Keratinocyte (primary cell): ENCODE results near the gene MARK1. TPM values are rescaled to one million over a fixed set of nuclear protein-coding genes. Genes with fewer than 3 reads are reported as not detected.
"Not testable (repeated sequence)": the region's sequence is repeated elsewhere in the genome, so short reads cannot be mapped to it uniquely, and the experiment has no call there.

ENCODE experiments used
- DNase-seq: peaks from one replicate; pipeline ENCODE4 v3.0.0-alpha.2; 2011; ENCODE audit warnings: low read depth, missing footprints, low spot score
- FAIRE-seq: peaks from 2 replicates; lab custom pipeline; 2011; peaks lifted over from hg19 to GRCh38; lab: Jason Lieb, UNC
- H2AFZ ChIP-seq: 2 replicates; pipeline ENCODE4 v1.6.0; 2012; ENCODE audit warnings: low read length, control low read depth, inconsistent platforms; ENCODE audit not compliant: control insufficient read depth
- H3K27ac ChIP-seq: 2 replicates; pipeline ENCODE4 v1.5.1; 2011; ENCODE audit warnings: low read length; ENCODE audit not compliant: control insufficient read depth, insufficient read depth
- H3K27me3 ChIP-seq: 3 replicates; pipeline ENCODE4 v1.6.0; 2011; ENCODE audit warnings: low read length; ENCODE audit not compliant: control insufficient read depth, insufficient read depth; ENCODE audit errors: extremely low read depth
- H3K36me3 ChIP-seq, 2 experiments: 2 replicates in 1 of 2; 3 replicates in 1 of 2; pipeline ENCODE4 v1.5.1; 2011; ENCODE audit warnings: low read length in 2 of 2, mild to moderate bottlenecking in 1 of 2; ENCODE audit not compliant: control insufficient read depth in 2 of 2, insufficient read depth in 2 of 2; ENCODE audit errors: extremely low read depth in 1 of 2
- H3K4me1 ChIP-seq: 3 replicates; pipeline ENCODE4 v1.5.1; 2011; ENCODE audit warnings: low read length; ENCODE audit not compliant: control insufficient read depth, insufficient read depth; ENCODE audit errors: extremely low read depth
- H3K4me2 ChIP-seq: 3 replicates; pipeline ENCODE4 v1.6.0; 2011; ENCODE audit warnings: low read depth, low read length; ENCODE audit not compliant: control insufficient read depth, insufficient read depth; ENCODE audit errors: extremely low read depth
- H3K4me3 ChIP-seq, 3 experiments: fragments of 200-600 bp in 1 of 3; sonication (generic) in 1 of 3; 2 replicates in 2 of 3; 3 replicates in 1 of 3; pipeline ENCODE4 v1.5.1; 2011 to 2016; ENCODE audit warnings: low read length in 3 of 3, mild to moderate bottlenecking in 3 of 3, control low read depth in 2 of 3, inconsistent platforms in 1 of 3, low read depth in 1 of 3, mixed read lengths in 1 of 3, mixed run types in 1 of 3, moderate library complexity in 1 of 3; ENCODE audit not compliant: control insufficient read depth in 2 of 3, insufficient read depth in 2 of 3; ENCODE audit errors: extremely low read depth in 1 of 3
- H3K79me2 ChIP-seq: 2 replicates; pipeline ENCODE4 v1.6.0; 2012; ENCODE audit warnings: low read length; ENCODE audit not compliant: control insufficient read depth, insufficient read depth
- H3K9ac ChIP-seq: 3 replicates; pipeline ENCODE4 v1.6.0; 2011; ENCODE audit warnings: low read length; ENCODE audit not compliant: control insufficient read depth, insufficient read depth; ENCODE audit errors: extremely low read depth
- H3K9me1 ChIP-seq: 3 replicates; pipeline ENCODE4 v1.6.0; 2011; ENCODE audit warnings: low read length; ENCODE audit not compliant: control insufficient read depth, insufficient read depth; ENCODE audit errors: extremely low read depth
- H3K9me3 ChIP-seq: 2 replicates; pipeline ENCODE4 v1.5.1; 2012; ENCODE audit warnings: low read depth, low read length; ENCODE audit not compliant: control insufficient read depth
- H4K20me1 ChIP-seq: 3 replicates; pipeline ENCODE4 v1.6.0; 2011; ENCODE audit warnings: low read length; ENCODE audit not compliant: control insufficient read depth, insufficient read depth; ENCODE audit errors: extremely low read depth
- EZH2 ChIP-seq: IDR thresholded peaks from one replicate; pipeline ENCODE4 v1.6.1; 2012; ENCODE audit warnings: inconsistent platforms, mild to moderate bottlenecking, low read length, moderate library complexity
- dilution Hi-C: fragments of 300-500 bp; cut with MboI; formaldehyde crosslinking; loops from one replicate; pipeline ENCODE4 v1.7.0; 2020; ENCODE audit warnings: low sequenced_read_pairs; ENCODE audit not compliant: extremely low pct_ligation_motif_present
- polyA plus RNA-seq, 5 experiments: library from polyadenylated mRNA; depleted of rRNA in 3 of 5; stranded (reverse) in 3 of 5; stranded (forward) in 1 of 5; unstranded in 1 of 5; fragments of >200 nt; gene quantifications; 1 replicate in 1 of 5; 2 replicates in 3 of 5; 3 replicates in 1 of 5; pipeline versions ENCODE4 v1.2.1 to v1.2.3, GENCODE V29; 2011 to 2012; ENCODE audit warnings: missing spikeins in 2 of 5, low read depth in 1 of 5, low replicate concordance in 1 of 5
- TF ChIP-seq, protein P1 (sequence below), 3 experiments: IDR thresholded peaks in 1 of 3; conservative IDR thresholded peaks in 1 of 3; optimal IDR thresholded peaks in 1 of 3; 2 replicates in 2 of 3; 3 replicates in 1 of 3; pipeline versions ENCODE3 to v1.5.1; 2011; ENCODE audit warnings: low read length in 3 of 3, mild to moderate bottlenecking in 3 of 3, moderate library complexity in 2 of 3, control low read depth in 1 of 3, inconsistent platforms in 1 of 3; ENCODE audit not compliant: insufficient read depth in 2 of 3; ENCODE audit errors: extremely low read depth in 1 of 3

The MARK1 gene
- polyA plus RNA-seq, 1 donor (not counting 4 experiments of a cell fraction or from before 2014, with no cell fraction given) = 8.4 TPM

DNA sequence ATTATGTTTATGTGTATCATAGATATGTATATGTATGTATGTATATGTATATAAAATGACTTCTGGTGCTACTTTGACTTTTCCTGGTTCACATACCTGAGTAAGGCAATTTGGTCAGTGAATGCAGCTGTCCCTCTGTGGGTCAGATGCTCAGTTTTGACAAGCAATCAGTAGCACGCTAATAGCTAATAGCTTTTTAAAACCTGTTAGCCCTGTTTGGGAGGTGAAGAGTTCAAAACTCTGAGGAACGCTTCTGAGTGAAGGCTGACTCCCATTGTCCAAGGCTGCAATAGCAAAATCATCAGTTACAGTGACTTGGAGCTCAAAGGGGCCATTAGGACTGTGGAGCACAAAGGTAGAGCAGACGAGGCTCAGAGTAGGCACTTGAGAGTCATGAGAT, 67.2 kb downstream of the MARK1 start:
- H3K79me2 ChIP-seq = no peaks in the 10 kb centered on the region
- H4K20me1 ChIP-seq = no peaks in the 10 kb centered on the region
- TF ChIP-seq, protein P1, sequence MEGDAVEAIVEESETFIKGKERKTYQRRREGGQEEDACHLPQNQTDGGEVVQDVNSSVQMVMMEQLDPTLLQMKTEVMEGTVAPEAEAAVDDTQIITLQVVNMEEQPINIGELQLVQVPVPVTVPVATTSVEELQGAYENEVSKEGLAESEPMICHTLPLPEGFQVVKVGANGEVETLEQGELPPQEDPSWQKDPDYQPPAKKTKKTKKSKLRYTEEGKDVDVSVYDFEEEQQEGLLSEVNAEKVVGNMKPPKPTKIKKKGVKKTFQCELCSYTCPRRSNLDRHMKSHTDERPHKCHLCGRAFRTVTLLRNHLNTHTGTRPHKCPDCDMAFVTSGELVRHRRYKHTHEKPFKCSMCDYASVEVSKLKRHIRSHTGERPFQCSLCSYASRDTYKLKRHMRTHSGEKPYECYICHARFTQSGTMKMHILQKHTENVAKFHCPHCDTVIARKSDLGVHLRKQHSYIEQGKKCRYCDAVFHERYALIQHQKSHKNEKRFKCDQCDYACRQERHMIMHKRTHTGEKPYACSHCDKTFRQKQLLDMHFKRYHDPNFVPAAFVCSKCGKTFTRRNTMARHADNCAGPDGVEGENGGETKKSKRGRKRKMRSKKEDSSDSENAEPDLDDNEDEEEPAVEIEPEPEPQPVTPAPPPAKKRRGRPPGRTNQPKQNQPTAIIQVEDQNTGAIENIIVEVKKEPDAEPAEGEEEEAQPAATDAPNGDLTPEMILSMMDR (optimal IDR thresholded peaks at IDR 0.05 in 1 of 3, IDR thresholded peaks at IDR 0.05 in 1 of 3, conservative IDR thresholded peaks at IDR 0.05 in 1 of 3; ENCODE audit: extremely low read depth in 1 of 3, insufficient read depth in 2 of 3, low read length in 3 of 3) = no peak
- TF ChIP-seq EZH2 = no peak
- no peaks in the 10 kb centered on the region for H3K9me1 ChIP-seq
- H3K36me3 ChIP-seq = peaks cover 0 to 3% of the 10 kb centered on the region in 2 experiments
- no peaks in the 10 kb centered on the region for H3K4me1 ChIP-seq
- no peaks in the 10 kb centered on the region for H3K9me3 ChIP-seq
- no peak overlapping the region for H3K4me2 ChIP-seq
- no peak overlapping the region for H2AFZ ChIP-seq
- no peak for DNase-seq
- H3K9ac ChIP-seq = no peak overlapping the region
- FAIRE-seq = no peak
- no peak overlapping the region for H3K4me3 ChIP-seq
- no peaks in the 10 kb centered on the region for H3K27me3 ChIP-seq
- no peak overlapping the region for H3K27ac ChIP-seq
- dilution Hi-C loops = no loop called here

DNA sequence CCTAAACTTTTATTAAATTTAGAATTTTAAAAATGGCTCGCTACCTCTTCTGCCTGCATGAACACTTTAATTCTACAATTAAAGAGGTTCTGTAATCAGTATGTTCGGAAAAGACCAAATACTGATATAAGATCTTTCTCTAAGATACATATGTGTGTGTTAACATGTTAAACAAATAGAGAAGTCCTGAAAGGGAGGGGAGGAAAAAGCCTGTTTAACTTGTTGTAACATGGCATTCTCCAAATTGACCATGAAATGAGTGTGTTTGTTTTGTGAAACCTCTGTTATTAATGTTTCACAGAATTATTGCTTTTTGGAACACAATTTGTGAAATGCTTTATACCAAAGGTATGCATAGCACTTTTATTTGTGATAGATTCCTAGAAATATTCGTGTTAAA, 77.0 kb downstream of the MARK1 start:
- H3K36me3 ChIP-seq = no peaks in the 10 kb centered on the region
- no peak overlapping the region for H2AFZ ChIP-seq
- DNase-seq = no peak
- H3K9me1 ChIP-seq = no peaks in the 10 kb centered on the region
- H3K79me2 ChIP-seq = no peaks in the 10 kb centered on the region
- no peak for FAIRE-seq
- H3K4me1 ChIP-seq = no peaks in the 10 kb centered on the region
- H3K4me2 ChIP-seq = no peak overlapping the region
- H3K9me3 ChIP-seq = no peaks in the 10 kb centered on the region
- no peak overlapping the region for H3K27ac ChIP-seq
- no peaks in the 10 kb centered on the region for H3K27me3 ChIP-seq
- TF ChIP-seq, protein P1 (optimal IDR thresholded peaks at IDR 0.05 in 1 of 3, IDR thresholded peaks at IDR 0.05 in 1 of 3, conservative IDR thresholded peaks at IDR 0.05 in 1 of 3; ENCODE audit: extremely low read depth in 1 of 3, insufficient read depth in 2 of 3, low read length in 3 of 3) = no peak
- no peak for TF ChIP-seq EZH2
- no peaks in the 10 kb centered on the region for H4K20me1 ChIP-seq
- dilution Hi-C loops = no loop called here
- no peak overlapping the region for H3K9ac ChIP-seq
- H3K4me3 ChIP-seq = no peak overlapping the region

DNA sequence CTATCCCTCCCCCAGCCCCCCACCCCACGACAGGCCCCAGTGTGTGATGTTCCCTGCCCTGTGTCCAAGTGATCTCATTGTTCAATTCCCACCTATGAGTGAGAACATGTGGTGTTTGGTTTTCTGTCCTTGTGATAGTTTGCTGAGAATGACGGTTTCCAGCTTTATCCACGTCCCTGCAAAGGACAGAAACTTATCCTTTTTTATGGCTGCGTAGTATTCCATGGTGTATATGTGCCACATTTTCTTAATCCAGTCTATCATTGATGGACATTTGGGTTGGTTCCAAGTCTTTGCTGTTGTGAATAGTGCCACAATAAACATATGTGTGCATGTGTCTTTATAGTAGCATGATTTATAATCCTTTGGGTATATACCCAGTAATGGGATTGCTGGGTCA, 77.7 kb downstream of the MARK1 start:
- FAIRE-seq, H3K27me3 ChIP-seq, H3K79me2 ChIP-seq, H3K36me3 ChIP-seq, H3K4me3 ChIP-seq, dilution Hi-C loops, DNase-seq, H3K27ac ChIP-seq, H4K20me1 ChIP-seq, H3K4me1 ChIP-seq, H3K9me1 ChIP-seq, H3K4me2 ChIP-seq, H3K9ac ChIP-seq, H3K9me3 ChIP-seq, H2AFZ ChIP-seq: not testable (repeated sequence)

DNA sequence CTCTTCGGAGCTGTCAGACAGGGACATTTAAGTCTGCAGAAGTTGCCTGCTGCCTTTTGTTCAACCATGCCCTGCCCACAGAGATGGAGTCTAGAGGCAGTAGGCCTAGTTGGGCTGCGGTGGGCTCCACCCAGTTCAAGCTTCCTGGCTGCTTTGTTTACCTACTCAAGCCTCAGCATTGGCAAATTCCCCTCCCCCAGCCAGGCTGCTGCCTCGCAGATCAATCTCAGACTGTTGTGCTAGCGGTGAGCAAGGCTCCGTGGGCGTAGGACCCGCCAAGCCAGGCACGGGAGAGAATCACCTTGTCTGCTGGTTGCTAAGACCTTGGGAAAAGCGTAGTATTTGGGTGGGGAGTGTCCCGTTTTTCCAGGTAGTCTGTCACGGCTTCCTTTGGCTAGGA, 83.2 kb downstream of the MARK1 start:
- H3K4me2 ChIP-seq, H4K20me1 ChIP-seq, H3K4me1 ChIP-seq, H3K27ac ChIP-seq, H3K9me3 ChIP-seq, H3K36me3 ChIP-seq, dilution Hi-C loops, H3K9me1 ChIP-seq, H3K79me2 ChIP-seq, H3K27me3 ChIP-seq, H3K9ac ChIP-seq, H3K4me3 ChIP-seq, DNase-seq, H2AFZ ChIP-seq, FAIRE-seq: not testable (repeated sequence)
